ENCODE data around the gene XPO4.

GRCh38 chr13:20822406-20822805 lies 80.1 kb downstream of the XPO4 start:
- no peak for TF ChIP-seq CTCF (CRISPR knock-in tag; IDR thresholded peaks at IDR 0.05)
- no peak for TF ChIP-seq RFX5 (IDR thresholded peaks at IDR 0.05; ENCODE audit: low read depth, low read length)
- TF ChIP-seq EP300 (IDR thresholded peaks at IDR 0.05; ENCODE audit: low read depth in 2 of 2, low read length in 2 of 2), result no peak
- TF ChIP-seq EP300 (CRISPR knock-in tag; IDR thresholded peaks at IDR 0.05; ENCODE audit: borderline replicate concordance), result no peak
- no peak for TF ChIP-seq IRF9 (CRISPR knock-in tag; IDR thresholded peaks at IDR 0.05; ENCODE audit: borderline replicate concordance)
- no peak for TF ChIP-seq JARID2 (CRISPR knock-in tag; IDR thresholded peaks at IDR 0.05; ENCODE audit: insufficient replicate concordance)

Data from HepG2 (cell line).